Measurements from ENCODE around the gene KAT6B.

KAT6B gene

DNA sequence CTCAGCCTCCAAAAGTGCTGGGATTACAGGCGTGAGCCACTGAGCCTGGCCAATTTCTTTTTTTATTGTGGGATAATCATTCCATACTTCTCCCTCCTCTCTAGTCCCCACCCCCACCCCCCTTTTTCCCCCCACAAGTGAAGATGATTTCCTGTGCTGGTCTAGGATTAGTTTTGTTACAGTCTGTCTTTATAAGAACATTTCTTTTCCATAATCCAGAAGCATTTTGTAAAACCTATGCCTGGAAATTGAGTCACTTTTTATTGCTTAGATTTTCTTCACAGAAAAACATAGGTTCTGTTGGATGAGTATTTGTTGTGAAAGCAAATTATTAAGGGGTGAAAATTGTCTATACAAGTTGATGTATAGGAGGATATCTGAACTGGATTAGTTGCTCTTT lies 98.9 kb downstream of the KAT6B start:
- no peak for DNase-seq

- DNase-seq, result no peak
Measured at GRCh38 chr10:74925708-74926107, 99.3 kb downstream of the KAT6B start.

- DNase-seq, result no peak
Measured at GRCh38 chr10:74926791-74927585, 100.6 kb downstream of the KAT6B start.

- no peak for DNase-seq
Measured at GRCh38 chr10:74927701-74928100, 101.3 kb downstream of the KAT6B start.

DNA sequence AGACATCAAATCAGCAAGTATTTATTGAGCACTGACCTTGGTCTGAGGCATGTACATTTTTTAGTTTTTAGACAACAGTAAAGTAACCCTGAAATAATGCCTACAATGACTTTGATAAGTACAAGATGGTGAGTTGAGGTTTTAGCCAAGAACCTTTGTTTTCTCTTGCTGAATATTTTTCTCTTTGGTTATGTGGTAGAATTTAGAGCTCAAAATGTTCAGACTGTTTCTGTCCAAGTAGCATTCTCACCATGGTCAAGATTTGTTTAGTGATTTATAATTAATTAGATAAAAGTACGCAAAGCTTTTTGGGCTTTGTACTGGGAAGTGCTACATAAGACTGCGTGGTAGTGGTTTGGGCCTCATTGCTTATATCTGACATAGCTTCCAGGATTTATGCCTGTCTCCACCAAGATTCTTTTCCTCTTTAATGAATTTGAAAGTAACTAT lies 102.4 kb downstream of the KAT6B start:
- DNase-seq, result no peak

GRCh38 chr10:74929197-74929596 lies 102.8 kb downstream of the KAT6B start:
- DNase-seq, result no peak

GRCh38 chr10:74930965-74931364 lies 104.6 kb downstream of the KAT6B start:
- no peak for DNase-seq

GRCh38 chr10:74932648-74933047 lies 106.2 kb downstream of the KAT6B start:
- DNase-seq, result no peak

- no peak for DNase-seq
Measured at GRCh38 chr10:74934100-74934812, 107.9 kb downstream of the KAT6B start.

DNA sequence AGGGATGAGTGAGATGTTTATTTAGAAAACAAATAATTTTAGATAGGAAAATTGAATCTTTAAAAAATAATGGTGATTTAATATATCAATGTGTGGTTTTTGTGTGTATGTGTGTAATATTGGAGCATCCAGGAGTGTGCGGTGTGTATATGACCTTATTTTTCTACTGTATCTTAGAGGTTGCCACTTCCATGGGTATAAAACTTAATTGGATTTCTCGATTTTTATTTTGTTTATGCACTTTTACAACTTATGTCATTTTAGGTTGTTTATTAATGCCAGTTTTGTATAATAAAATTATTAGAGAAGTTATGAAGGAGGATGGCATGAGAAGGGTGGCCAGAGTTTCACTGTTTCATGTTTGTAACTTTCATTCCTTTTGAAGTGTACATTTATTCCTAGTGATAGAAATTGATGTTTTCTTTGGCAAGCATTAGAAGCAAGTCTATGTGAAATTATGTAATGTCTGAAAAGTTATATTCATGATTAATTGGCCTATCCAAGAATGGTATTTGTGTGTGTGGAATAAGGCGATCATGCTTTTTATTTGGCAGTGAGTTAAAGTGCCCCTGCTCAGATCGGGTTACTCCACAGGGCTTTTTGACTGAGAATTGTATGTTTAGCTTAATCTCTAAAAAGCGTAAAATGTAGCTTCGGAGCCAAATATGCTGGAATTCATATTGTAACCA lies 110.3 kb downstream of the KAT6B start:
- DNase-seq, result no peak

- DNase-seq, result no peak
Measured at GRCh38 chr10:74937266-74937856, 111.0 kb downstream of the KAT6B start.

GRCh38 chr10:74944205-74944604 lies 117.8 kb downstream of the KAT6B start:
- DNase-seq, result no peak

DNA sequence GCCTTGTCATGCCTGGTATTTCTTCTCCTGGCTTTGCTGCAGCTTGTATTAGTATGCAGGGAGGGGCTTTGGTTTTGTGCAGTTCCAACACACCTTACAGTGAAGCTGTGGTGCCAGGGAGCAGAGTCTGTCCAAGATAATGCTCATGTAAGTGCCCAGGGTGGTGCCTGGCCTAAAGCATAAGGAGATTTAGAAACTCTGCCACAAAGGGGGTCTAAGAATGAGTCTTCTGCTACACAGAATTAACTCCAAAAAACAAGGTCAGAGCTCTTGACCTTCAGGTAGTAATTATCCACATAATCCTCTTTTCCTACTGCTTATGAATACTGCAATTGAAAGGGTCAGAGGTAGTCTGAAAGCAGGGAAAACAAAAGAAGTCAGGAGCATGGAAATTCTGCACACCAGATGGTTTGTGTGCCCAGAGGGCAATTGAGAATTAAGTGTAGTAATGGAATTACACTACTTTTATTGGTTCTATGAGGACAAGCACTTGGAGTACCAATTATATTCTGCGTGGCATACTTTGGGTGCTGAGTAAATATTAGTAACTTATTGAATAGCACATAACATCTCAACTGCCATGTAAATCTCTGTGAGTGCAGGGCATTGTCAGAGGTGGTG lies 121.5 kb downstream of the KAT6B start:
- no peak for DNase-seq

DNA sequence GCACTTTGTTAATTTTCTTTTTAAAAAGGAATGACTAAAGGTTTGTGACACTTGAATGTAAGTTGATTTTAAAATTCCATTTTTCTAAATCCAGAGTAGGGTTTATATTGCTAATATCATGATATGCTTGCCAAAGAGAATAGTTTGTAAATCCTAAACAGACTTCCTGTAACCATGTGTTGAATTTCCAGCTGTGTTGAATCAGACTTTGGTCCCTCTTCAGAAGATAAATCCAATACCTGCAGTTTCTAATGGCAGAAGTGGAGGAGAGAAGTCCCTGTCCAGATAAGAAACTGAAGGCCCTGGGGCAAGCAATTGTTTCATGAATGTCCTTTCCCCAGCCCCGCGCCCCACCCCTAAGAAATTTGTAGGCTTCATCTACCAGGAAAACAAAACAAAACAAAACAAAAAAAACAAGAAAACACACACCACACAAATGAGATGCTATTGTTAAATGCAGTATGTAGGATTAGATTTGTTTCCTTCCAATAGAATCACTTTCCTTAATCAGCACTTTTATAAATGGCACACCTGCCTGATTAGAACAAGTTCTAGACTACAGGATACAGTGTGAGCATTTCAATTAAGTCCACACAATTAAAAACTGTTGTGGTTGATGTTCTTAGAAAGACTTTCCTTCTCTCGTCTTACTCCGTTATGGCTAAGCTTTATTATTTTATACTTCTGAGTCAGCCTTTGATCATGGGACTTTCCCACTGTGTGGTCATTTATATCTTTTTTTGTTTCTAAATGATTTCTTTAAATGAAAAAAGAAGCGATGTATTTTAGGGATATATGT lies 122.8 kb downstream of the KAT6B start:
- DNase-seq, result peak; percentile 20

DNA sequence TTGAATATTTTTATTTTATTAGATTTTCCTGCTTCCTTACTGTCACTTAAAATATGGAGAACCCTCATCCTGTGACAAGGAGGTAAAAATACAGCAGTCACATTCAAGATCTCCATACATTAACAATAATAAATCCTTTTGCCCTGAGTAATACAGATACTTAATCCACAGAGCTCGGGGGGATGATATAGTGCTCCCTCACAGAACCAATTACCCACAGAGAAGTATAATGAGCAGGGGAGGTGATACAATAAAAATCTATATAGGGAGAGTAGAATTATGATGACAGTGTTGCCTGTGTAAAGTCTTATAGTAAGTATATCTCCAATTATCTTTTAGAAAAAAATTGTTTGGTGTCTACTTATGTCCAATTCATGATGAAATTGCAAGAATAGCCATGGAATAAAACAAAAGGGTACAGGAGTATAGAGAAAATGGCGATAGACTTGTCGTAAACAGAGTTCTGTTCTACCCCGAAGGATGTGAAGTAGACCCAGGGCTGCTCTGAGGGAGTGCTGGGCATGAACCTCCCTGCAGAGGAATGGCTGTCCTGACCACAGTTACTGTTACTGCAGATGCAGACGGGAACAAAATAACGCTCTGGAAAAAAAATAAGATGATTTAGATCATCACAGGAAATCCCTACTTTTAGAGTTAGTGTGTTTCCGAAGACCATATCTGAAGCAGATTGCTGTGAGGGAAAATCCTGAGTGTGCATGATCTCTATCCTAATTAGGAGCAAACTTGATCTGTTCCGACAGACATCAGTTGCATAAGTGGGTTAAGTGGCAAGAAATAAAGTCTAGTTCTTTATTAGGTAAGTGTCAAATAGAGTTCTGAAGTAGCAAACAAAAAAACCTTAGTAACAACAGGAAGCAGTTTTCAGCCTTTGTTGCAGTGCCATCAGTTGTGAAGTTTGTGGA lies 123.7 kb downstream of the KAT6B start:
- DNase-seq, result no peak

- DNase-seq, result no peak
Measured at GRCh38 chr10:74953214-74953613, 126.8 kb downstream of the KAT6B start.

GRCh38 chr10:74955796-74956195 lies 129.4 kb downstream of the KAT6B start:
- DNase-seq, result no peak

GRCh38 chr10:74956555-74957111 lies 130.2 kb downstream of the KAT6B start:
- no peak for DNase-seq

- no peak for DNase-seq
Measured at GRCh38 chr10:74957285-74957961, 131.0 kb downstream of the KAT6B start.

DNA sequence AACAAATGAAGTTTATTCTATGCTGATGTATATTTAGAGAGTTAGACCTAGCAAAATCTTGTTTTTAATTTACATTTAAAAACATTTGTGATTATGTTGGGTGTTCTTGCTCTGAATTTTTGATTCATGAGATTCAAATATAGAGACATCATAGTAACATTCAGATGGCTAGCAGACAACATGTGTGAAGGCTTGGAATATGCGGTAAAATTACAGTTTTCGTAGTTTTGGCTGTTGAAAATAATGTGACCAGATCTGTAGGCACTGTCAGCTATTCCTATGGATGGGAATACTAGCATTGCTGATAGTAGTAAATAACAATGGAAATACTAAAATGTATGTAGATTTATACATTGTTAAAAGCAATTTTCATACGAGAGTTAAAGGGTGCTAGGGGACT lies 131.9 kb downstream of the KAT6B start:
- no peak for DNase-seq

All from activated CD4-positive, alpha-beta T cell treated with anti-CD3 and anti-CD28 coated beads, Interleukin-2, amount 50 U/mL, for 16 hours (primary cell).